Spleen (tissue), 11 donors: ENCODE measurements around the gene RIMBP2. TPM values are rescaled to one million over a fixed set of nuclear protein-coding genes. Genes with fewer than 3 reads are reported as not detected.

Source experiments
- DNase-seq: peaks from one replicate; pipeline ENCODE4 v3.0.0-alpha.2; 2020
- H3K27ac ChIP-seq, 8 donors: fragments of 200-600 bp; sonication (generic) in 7 of 8; 1 replicate in 4 of 8; 2 replicates in 4 of 8; pipeline versions ENCODE4 v1.5.0 to v1.8.0; 2016 to 2021; ENCODE audit warnings: inconsistent platforms in 4 of 8, mild to moderate bottlenecking in 4 of 8, moderate library complexity in 1 of 8
- H3K27me3 ChIP-seq, 7 donors: fragments of 200-600 bp; sonication (generic) in 6 of 7; replicated peaks in 1 of 7; 1 replicate in 4 of 7; 2 replicates in 3 of 7; pipeline versions ENCODE4 v1.5.0 to v1.8.0; 2016 to 2021; ENCODE audit warnings: inconsistent platforms in 3 of 7, mild to moderate bottlenecking in 1 of 7
- H3K36me3 ChIP-seq, 6 donors: fragments of 200-600 bp; sonication (generic) in 5 of 6; 1 replicate in 4 of 6; 2 replicates in 2 of 6; pipeline versions ENCODE4 v1.5.0 to v1.8.0; 2016 to 2021; ENCODE audit warnings: inconsistent platforms in 2 of 6
- H3K4me1 ChIP-seq, 6 donors: fragments of 200-600 bp; sonication (generic) in 5 of 6; 1 replicate in 3 of 6; 2 replicates in 3 of 6; pipeline versions ENCODE4 v1.5.0 to v1.8.0; 2016 to 2021; ENCODE audit warnings: inconsistent platforms in 3 of 6
- H3K4me3 ChIP-seq, 8 donors: fragments of 200-600 bp; sonication (generic) in 7 of 8; 1 replicate in 4 of 8; 2 replicates in 4 of 8; pipeline versions ENCODE4 v1.5.0 to v1.8.0; 2016 to 2021; ENCODE audit warnings: inconsistent platforms in 4 of 8, mild to moderate bottlenecking in 4 of 8, moderate library complexity in 2 of 8
- H3K9me3 ChIP-seq, 8 donors: fragments of 200-600 bp; sonication (generic) in 7 of 8; 1 replicate in 4 of 8; 2 replicates in 4 of 8; pipeline versions ENCODE4 v1.5.0 to v1.8.0; 2016 to 2021; ENCODE audit warnings: inconsistent platforms in 4 of 8
- CTCF ChIP-seq, 11 experiments: fragments of 200-600 bp in 7 of 11; fragments of 450-650 bp in 4 of 11; sonication (generic) in 4 of 11; IDR thresholded peaks in 8 of 11; conservative IDR thresholded peaks in 3 of 11; 1 replicate in 7 of 11; 2 replicates in 4 of 11; pipeline versions ENCODE4 v1.4.0 to v1.8.0; 2016 to 2021; ENCODE audit warnings: antibody characterized with exemption in 11 of 11, inconsistent platforms in 4 of 11, mild to moderate bottlenecking in 1 of 11
- POLR2A ChIP-seq, 3 donors: fragments of 450-650 bp; IDR thresholded peaks; one replicate each; pipeline ENCODE4 v1.5.1; 2017; ENCODE audit warnings: antibody characterized with exemption in 3 of 3, mild to moderate bottlenecking in 1 of 3
- POLR2AphosphoS5 ChIP-seq, 3 donors: sonication (generic); formaldehyde crosslinking; IDR thresholded peaks; one replicate each; pipeline ENCODE4 v1.5.1; 2017; ENCODE audit warnings: antibody characterized with exemption in 3 of 3
- WGBS, 5 donors: extraction: QIAGEN DNeasy Blood & Tissue Kit in 3 of 5; methylation state at CpG; one replicate each; pipeline versions ENCODE4 v1.1.5 to v1.1.7; 2013 to 2018; 5-methylcytosine and 5-hydroxymethylcytosine counted together
- intact Hi-C: fragments of 100-400 bp; cut with DNase I; formaldehyde crosslinking; loops from one replicate; pipeline ENCODE4 v1.15.0; 2023; ENCODE audit warnings: low total_unique reads
- polyA plus RNA-seq, 3 donors: library from polyadenylated mRNA; stranded (reverse); fragments of 200-250 nt; gene quantifications; one replicate each; pipeline ENCODE4 v1.2.1, GENCODE V29; 2013
- total RNA-seq, 7 donors: library from RNA; depleted of rRNA in 3 of 7; stranded (reverse); fragments of >200 nt in 3 of 7; fragmentation: NEBNext Ultra II Directional in 4 of 7; extraction: Animal tissue kit (Norgen Biotek cat#: 25700) in 4 of 7; gene quantifications; one replicate each; pipeline versions ENCODE4 v1.1.0 to v1.2.1, GENCODE V29; 2016 to 2021
- donor health status: healthy with polysubstance abuse.
- donor health status: DM: no; HTN: no; CAD: no; lungs with moderate emphysema.
- donor health status: DM: no; HTN: no; CAD: no.
- donor health status: Bipolar disorder and iron deficiency.
- donor health status: healthy.
- donor health status: DM: no; HTN: no; CAD: no.
- donor health status: DM: yes; HTN: yes; CAD: no.

Gene RIMBP2
- total and polyA plus RNA-seq, 10 donors = 0.05 to 5.2 (median 0.95) TPM

- no peaks in the 10 kb centered on the region for H3K4me1 ChIP-seq
- H3K4me3 ChIP-seq = no peak overlapping the region
- no peak for DNase-seq
- no peak for TF ChIP-seq POLR2A (IDR thresholded peaks at IDR 0.05)
- no peak for TF ChIP-seq CTCF (IDR thresholded peaks at IDR 0.05 in 8 of 11, conservative IDR thresholded peaks at IDR 0.05 in 3 of 11)
- TF ChIP-seq POLR2AphosphoS5 (IDR thresholded peaks at IDR 0.05) = no peak
- WGBS, 5 donors = 84 to 88% (median 87%) methylated on average over 14 to 26 of the region's 26 CpGs
- H3K36me3 ChIP-seq = no peaks in the 10 kb centered on the region
- intact Hi-C loops = no loop called here
- H3K27ac ChIP-seq = no peak overlapping the region
- H3K27me3 ChIP-seq = peaks cover 0 to 33% (median 0%) of the 10 kb centered on the region in 7 donors
- H3K9me3 ChIP-seq = no peaks in the 10 kb centered on the region
These were observed 232.4 kb downstream of the RIMBP2 start for GRCh38 chr12:130483616-130484180.

- Histone ChIP-seq H3K36me3 (no peaks in the 10 kb centered on the region), H3K9me3 (no peaks in the 10 kb centered on the region), H3K27ac (no peak overlapping the region), H3K4me3 (no peak overlapping the region), H3K4me1 (no peaks in the 10 kb centered on the region), H3K27me3 (peaks cover 0 to 33% (median 0%) of the 10 kb centered on the region in 7 donors)
- 33 to 70% (median 55%) methylated on average over 3 of the region's 3 CpGs for WGBS, 5 donors
- no peak for DNase-seq
- TF ChIP-seq POLR2A (IDR thresholded peaks at IDR 0.05) = no peak
- no peak for TF ChIP-seq CTCF (IDR thresholded peaks at IDR 0.05 in 8 of 11, conservative IDR thresholded peaks at IDR 0.05 in 3 of 11)
- no peak for TF ChIP-seq POLR2AphosphoS5 (IDR thresholded peaks at IDR 0.05)
- intact Hi-C loops = no loop called here
These were observed 233.7 kb downstream of the RIMBP2 start for GRCh38 chr12:130482448-130482847.

GRCh38 chr12:130481392-130481879, 234.7 kb downstream of the RIMBP2 start:
- Histone ChIP-seq H3K27me3 (peaks cover 0 to 33% (median 0%) of the 10 kb centered on the region in 7 donors), H3K9me3 (no peaks in the 10 kb centered on the region), H3K4me3 (no peak overlapping the region), H3K4me1 (no peaks in the 10 kb centered on the region), H3K27ac (no peak overlapping the region), H3K36me3 (no peaks in the 10 kb centered on the region)
- TF ChIP-seq POLR2A (IDR thresholded peaks at IDR 0.05) = no peak
- no peak for TF ChIP-seq CTCF (IDR thresholded peaks at IDR 0.05 in 8 of 11, conservative IDR thresholded peaks at IDR 0.05 in 3 of 11)
- TF ChIP-seq POLR2AphosphoS5 (IDR thresholded peaks at IDR 0.05) = no peak
- intact Hi-C loops = no loop called here
- no peak for DNase-seq
- WGBS, 5 donors = 67 to 79% (median 75%) methylated on average over 16 to 17 of the region's 17 CpGs

- intact Hi-C loops = no loop called here
- WGBS, 5 donors = 33 to 54% (median 52%) methylated on average over 13 to 14 of the region's 14 CpGs
- Histone ChIP-seq H3K4me1 (no peaks in the 10 kb centered on the region), H3K9me3 (no peaks in the 10 kb centered on the region), H3K27ac (no peak overlapping the region), H3K4me3 (no peak overlapping the region), H3K27me3 (peaks cover 0 to 33% (median 0%) of the 10 kb centered on the region in 7 donors), H3K36me3 (no peaks in the 10 kb centered on the region)
- no peak for TF ChIP-seq CTCF (IDR thresholded peaks at IDR 0.05 in 8 of 11, conservative IDR thresholded peaks at IDR 0.05 in 3 of 11)
- no peak for TF ChIP-seq POLR2AphosphoS5 (IDR thresholded peaks at IDR 0.05)
- TF ChIP-seq POLR2A (IDR thresholded peaks at IDR 0.05) = no peak
- DNase-seq = no peak
These were observed 235.2 kb downstream of the RIMBP2 start for GRCh38 chr12:130480887-130481286.
